SU-DHL-6 (cell line): ENCODE measurements around the gene SMARCAD1.

Experiments
- EZH2phosphoT487 ChIP-seq: fragments of 200-600 bp; sonication (generic), shearing (Covaris generic); conservative IDR thresholded peaks from 2 replicates; pipeline ENCODE4 v1.6.1; 2018; ENCODE audit warnings: mild to moderate bottlenecking, antibody characterized with exemption, low read length, moderate library complexity, mixed read lengths
- TF ChIP-seq, protein P1 (sequence below): fragments of 200-600 bp; sonication (generic); IDR thresholded peaks from one replicate; pipeline ENCODE4 v1.5.1; 2017; ENCODE audit warnings: antibody characterized with exemption, mild to moderate bottlenecking, low read length, moderate library complexity; ENCODE audit not compliant: insufficient read depth, poor library complexity, severe bottlenecking

DNA sequence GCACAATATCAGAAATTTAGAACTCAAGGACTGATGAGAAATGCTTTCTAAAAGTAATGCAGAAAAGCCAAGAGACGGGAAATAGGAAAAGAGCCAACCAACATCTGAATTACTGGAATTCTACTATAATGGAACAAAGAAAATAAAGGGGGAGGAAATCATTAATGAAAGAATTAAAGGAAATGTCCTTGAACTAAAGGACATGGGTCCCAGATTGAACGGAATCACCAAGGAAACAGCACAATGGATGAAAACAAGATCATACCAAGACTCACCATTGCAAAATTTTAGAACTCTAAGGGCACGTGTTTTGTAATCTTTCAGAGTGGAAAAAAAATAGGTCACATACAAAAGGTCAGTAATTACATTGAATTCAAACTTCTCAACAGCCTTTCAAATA is 99.0 kb downstream of the SMARCAD1 start:
- TF ChIP-seq, protein P1, sequence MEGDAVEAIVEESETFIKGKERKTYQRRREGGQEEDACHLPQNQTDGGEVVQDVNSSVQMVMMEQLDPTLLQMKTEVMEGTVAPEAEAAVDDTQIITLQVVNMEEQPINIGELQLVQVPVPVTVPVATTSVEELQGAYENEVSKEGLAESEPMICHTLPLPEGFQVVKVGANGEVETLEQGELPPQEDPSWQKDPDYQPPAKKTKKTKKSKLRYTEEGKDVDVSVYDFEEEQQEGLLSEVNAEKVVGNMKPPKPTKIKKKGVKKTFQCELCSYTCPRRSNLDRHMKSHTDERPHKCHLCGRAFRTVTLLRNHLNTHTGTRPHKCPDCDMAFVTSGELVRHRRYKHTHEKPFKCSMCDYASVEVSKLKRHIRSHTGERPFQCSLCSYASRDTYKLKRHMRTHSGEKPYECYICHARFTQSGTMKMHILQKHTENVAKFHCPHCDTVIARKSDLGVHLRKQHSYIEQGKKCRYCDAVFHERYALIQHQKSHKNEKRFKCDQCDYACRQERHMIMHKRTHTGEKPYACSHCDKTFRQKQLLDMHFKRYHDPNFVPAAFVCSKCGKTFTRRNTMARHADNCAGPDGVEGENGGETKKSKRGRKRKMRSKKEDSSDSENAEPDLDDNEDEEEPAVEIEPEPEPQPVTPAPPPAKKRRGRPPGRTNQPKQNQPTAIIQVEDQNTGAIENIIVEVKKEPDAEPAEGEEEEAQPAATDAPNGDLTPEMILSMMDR = no peak
- no peak for TF ChIP-seq EZH2phosphoT487
